Pons (tissue), 1 donor: ENCODE results near the gene SEPHS2.
A peak's percentile ranks its signal among the peaks of the same experiment; 100 is the strongest.
"Not testable (repeated sequence)": the region's sequence is repeated elsewhere in the genome, so short reads cannot be mapped to it uniquely, and the experiment has no call there.

ENCODE experiments used
- DNase-seq: peaks from one replicate; pipeline ENCODE4 v3.0.0-alpha.2; 2016; ENCODE audit warnings: low spot score

SEPHS2 gene

DNA sequence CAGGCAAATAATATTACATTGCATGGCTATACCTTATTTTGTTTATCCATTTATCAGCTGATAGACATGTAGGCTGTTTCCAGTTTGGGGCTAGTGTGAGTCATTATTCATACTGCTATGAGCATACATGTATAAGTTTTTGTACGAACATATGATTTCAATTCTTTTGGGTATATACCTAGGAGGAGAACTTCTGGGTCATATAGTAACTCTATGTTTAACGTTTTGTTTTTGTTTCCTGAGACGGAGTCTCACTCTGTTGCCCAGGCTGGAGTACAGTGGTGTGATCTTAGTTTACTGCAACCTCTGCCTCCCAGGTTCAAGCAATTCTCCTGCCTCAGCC is 24.5 kb upstream of the SEPHS2 start:
- no peak for DNase-seq

DNA sequence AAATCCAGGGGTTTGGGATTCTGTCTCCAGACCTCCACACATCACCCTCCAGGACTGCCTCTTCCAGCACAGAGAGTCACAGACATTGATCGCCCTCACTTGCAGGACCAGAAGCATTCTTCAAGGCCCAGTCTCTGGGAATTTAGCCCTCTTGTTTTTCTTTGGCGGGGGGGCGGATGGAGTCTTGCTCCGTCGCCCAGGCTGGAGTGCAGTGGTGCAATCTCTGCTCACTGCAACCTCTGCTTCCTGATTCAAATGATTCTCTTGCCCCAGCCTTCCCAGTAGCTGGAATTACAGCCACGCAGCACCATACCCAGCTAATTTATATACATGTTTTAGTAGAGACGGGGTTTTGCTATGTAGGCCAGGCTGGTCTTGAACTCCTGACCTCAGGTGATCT is 18.4 kb upstream of the SEPHS2 start:
- DNase-seq, result no peak

DNA sequence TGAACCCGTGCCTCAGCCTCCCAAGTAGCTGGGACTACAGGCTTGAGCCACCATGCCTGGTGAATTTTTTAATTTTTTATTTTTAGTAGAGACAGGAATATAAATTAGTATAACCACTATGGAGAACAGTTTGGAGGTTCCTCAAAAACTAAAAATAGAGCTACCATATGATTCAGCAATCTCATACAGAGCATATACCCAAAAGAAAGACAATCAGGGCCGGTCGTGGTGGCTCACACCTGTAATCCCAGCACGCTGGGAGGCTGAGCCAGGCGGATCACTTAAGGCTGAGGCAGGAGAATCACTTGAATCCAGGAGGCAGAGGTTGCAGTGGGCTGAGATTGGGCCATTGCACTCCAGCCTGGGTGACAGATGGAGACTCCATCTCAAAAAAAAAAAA is 15.8 kb upstream of the SEPHS2 start:
- DNase-seq, result not testable (repeated sequence)

DNA sequence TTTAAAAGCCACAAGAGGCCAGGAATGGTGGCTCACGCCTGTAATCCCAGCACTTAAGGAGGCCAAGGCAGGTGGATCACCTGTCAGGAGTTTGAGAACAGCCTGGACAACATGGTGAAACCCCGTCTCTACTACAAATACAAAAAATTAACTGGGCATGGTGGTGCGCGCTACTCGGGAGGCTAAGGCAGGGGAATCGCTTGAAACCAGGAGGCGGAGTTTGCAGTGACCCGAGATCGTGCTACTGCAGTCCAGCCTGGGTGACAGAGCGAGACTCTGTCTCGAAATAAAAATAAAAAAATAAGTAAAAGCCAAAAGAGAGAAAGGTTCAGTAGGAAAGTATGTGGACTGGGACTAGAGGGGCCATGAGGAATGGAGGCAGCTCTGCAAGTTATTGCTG is 13.8 kb upstream of the SEPHS2 start:
- no peak for DNase-seq

DNA sequence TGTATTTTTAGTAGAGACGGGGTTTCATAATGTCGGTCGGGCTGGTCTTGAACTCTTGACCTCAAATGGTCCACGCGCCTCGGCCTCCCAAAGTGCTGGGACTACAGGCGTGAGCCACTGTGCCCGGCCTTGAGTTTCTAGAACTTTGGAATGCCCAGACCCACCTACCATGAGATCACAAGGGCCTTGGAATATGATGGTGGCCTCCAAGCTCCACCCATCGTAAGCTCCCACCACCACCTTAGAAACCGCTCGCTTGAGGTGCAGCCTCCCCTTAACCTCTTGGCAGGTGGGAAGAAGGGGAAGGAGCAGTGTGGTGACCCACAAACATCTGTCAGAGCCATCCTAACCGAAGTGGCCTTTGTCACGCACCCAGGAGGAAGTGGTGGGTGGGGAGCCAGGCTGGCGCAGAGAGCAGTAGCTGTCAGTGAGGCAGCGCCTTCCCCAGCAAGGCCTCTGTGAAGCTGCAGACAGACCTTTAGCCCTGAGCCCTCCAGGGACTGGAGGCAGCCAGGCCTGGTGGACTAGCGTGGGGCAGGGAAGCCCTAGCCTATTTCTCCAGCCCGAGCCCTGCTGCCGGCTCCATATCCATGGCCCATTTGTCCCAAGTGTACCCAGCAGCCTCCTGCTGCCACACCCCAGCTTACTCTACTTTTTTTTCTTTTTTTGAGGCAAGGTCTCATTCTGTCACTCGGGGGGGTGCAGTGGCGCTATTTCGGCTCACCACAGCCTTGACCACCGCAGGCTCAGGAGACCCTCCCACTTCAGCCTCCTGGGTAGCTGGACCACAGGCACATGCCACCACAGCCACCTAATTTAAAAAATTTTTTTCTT is 13.1 kb upstream of the SEPHS2 start:
- DNase-seq, result peak; percentile 23

DNA sequence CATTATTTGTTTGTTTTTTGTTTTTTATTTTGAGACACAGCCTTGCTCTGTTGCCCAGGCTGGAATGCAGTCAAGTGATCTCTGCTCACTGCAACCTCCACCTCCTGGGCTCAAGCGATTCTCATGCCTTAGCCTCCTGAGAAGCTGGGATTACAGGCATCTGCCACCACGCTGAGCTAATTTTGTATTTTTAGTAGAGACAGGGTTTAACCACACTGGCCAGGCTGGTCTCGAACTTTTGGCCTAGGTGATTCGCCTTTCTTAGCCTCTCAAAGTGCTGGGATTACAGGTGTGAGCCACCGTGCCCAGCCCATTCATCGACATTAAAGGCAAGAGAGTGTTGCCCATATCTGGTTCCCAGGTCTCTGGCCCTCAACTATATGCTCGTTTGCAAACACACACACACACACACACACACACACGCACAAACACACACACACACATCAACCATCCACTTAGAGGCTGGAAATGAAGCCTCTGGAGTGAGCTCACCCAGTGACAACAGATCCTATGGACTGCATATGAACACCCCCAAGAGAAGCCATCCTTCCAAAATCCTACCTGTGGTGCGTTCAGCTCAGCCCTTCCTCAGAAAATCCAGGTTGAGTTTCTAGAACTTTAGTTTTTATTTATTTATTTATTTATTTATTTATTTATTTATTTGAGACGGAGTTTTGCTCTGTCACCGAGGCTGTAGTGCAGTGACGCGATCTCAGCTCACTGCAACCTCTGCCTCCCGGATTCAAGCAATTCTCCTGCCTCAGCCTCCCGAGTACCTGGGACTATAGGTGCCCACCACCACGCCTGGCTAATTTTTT is 12.3 kb upstream of the SEPHS2 start:
- no peak for DNase-seq

DNA sequence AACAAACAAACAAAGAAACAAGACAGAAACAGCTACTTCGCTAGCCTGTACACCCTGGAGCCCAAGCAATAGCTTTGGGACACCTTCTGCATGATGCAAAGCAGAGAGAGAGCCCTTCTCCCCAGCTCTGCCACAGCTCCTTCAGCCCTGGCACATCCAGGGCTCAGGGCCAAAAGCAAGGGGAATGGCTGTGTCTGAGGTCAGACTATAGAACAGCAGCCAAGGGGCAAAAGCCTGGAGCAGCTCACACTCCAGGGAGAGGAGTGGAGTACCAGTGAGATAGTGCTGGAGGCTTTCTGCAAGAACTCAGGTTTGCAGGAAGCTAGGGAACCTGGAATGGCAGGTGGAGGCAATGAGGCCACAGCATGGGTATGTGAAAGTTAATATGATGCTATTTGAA is 11.6 kb upstream of the SEPHS2 start:
- DNase-seq, result no peak

DNA sequence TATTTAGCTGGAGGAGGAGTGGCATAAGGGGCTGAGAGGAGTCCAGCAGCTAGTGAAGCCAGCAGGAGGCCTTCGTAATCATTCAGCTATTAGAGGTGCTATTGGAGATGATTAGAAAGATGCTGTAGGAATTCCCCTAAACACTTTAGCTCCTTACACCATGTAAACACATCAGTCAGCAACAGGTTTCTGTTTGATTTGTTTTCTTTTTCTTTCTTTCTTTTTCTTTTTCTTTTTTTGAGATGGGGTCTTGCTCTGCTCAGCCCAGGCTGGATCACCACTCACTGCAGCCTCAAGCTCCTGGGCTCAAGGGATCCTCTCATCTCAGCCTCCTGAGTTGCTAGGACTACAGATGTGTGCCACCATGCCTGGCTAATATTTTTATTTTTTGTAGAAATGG is 10.6 kb upstream of the SEPHS2 start:
- DNase-seq, result no peak

DNA sequence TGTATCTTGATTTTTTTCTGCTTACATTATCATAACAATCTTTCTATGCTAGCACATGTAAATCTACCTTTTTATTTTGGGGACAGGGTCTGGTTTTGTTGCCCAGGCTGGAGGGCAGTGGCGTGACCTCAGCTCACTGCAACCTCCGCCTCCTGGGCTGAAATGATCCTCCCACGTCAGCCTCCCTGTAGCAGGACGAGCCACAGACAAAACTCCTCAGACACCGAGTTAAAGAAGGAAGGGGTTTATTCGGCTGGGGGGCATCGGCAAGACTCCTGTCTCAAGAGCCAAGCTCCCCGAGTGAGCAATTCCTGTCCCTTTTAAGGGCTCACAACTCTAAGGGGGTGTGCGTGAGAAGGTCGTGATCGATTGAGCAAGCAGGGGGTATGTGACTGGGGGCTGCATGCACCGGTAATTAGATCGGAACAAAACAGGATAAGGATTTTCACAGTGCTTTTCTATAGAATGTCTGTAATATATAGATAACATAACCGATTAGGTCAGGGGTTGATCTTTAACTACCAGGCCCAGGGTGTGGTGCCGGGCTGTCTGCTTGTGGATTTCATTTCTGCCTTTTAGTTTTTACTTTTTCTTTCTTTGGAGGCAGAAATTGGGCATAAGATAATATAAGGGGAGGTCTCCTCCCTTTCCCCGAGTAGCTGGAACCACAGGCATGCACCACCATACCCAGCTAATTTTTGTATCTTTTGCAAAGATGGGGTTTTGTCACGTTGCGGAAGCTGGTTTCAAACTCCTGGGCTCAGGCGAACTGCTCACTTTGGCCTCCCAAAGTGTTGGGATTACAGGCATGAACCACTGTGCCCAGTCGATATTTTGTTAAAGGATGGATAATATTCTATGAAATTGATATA is 7.3 kb upstream of the SEPHS2 start:
- not testable (repeated sequence) for DNase-seq

DNA sequence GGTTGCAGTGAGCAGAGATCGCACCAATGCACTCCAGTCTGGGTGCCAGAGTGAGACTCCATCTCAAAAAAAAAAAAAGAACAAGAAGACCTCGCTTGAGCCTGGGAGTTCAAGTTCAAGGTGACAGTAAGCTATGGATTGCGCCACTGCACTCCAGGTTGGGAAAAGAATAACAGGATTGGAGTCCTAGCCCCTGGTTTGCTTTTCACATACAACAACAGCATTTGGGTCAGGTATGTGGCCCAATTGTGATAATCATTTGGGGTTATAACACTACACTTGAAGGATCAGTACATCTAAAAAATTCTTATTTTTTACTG is 3.4 kb upstream of the SEPHS2 start:
- DNase-seq, result no peak

DNA sequence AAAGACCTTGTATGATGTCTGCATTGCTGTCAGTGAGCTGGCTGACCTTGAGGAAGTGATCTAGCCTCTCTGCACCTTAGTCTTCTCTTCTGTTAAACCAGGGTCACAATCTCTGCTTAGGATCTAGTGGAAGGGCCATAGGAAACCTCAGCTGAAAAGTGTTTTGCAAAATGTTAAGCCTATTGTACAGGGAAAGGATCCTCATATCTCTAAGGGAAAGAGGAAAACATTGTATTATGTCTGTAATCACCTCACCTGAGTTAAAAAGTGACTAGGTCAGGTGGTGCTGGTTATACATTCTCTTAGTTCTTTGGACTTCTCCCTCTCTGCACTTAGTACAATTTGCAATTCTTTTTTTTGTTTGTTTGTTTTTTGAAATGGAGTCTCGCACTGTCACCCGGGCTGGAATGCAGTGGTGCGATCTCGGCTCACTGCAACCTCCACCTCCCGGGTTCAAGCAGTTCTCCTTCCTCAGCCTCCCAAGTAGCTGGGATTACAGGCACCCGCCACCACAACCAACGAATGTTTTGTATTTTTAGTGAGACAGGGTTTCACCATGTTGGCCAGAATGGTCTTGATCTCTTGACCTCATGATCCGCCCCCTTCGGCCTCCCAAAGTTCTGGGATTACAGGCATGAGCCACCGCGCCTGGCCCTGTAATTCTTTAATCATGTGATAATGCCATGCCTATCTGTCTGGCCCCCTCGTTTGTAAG is 2.0 kb upstream of the SEPHS2 start:
- DNase-seq, result no peak

DNA sequence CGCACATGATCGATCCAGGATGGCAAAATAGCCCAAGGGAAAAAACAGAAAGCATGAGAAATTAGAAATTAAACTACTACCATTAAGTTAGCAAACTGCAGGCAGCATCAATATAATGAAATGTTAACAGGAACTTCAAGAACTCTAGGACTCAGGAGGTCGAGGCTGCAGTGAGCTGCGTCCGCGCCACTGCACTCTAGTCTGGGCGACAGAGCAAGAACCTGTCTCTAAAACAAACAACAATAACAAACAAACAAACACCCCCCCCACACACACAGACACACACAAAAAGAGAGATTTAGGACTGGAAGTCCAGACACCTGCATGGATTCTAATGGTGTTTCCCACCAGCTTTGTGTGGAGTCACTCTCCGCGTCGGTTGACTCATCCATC is 525 bp upstream of the SEPHS2 start:
- no peak for DNase-seq

DNA sequence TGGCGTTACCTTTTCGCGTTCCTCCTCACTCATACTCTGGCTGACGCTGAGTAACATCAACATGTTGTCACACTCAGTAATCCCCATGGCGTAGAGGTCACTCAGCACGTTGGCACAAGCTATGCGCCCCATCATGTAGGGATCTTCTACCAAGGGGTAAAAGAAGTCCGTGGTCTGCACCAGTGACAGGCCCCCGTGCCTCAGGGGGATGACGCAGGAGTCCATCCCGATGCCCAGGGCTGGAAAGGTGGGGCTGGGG is 596 bp downstream of the SEPHS2 start:
- DNase-seq, result no peak

DNA sequence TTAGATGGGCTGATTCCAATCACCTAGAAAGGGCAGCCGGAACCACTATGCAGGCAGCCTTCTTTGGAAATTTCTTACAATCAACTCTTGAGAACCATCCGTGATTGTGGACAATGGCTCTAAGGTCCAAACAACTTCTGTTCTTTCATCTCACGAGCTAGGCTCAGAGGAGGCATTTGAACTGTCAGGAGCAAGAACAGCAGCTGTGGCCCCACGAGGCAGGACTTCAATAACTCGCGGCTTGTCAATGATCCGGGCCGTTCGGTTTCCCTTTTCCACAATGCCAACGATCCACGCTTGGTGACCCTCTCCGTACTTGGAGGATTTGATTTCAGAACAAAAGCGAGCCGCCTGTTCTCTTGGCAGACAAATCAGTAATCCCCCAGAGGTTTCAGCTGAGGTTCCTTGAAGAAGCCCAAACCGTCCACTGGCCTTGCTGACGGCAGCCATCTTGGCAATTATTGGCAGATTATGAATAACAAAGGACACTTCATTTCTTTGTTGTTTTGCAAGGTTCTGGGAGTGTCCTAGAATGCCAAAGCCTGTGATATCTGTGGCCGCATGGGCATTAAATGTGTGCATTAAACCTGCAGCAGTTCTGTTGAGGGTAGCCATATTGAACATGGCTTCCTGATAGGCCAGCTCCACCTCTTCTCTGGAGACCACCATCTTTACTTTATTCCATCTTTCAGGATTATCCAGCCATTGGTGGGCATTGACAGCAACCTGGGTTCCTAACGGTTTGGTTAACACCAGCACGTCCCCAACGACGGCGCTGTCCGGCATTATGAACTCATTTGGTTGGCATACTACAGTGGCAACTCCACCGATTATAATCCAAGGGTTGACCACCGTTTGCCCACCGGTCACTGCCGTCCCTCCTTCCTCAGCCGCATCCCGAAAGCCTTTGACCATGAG is 1.2 kb downstream of the SEPHS2 start:
- DNase-seq, result no peak

DNA sequence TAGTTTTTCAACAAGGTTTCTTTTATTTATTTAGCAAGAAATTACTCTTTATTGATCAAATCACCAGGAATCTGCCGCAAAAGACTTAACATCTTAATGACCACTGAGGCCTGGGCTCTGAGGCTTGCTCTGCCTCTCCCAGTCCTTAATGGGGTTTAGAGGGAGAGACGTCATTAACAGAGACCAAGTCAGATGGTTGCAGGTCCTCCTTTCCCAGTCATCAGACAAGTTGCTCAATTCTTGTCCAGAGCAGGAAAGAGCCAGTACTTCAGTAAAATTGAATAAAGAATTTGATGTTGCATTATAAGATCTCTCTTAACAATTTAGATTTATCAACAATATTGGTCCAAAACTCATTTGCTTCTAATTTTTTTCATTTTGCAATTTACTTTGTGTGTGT is 2.0 kb downstream of the SEPHS2 start:
- DNase-seq, result no peak

DNA sequence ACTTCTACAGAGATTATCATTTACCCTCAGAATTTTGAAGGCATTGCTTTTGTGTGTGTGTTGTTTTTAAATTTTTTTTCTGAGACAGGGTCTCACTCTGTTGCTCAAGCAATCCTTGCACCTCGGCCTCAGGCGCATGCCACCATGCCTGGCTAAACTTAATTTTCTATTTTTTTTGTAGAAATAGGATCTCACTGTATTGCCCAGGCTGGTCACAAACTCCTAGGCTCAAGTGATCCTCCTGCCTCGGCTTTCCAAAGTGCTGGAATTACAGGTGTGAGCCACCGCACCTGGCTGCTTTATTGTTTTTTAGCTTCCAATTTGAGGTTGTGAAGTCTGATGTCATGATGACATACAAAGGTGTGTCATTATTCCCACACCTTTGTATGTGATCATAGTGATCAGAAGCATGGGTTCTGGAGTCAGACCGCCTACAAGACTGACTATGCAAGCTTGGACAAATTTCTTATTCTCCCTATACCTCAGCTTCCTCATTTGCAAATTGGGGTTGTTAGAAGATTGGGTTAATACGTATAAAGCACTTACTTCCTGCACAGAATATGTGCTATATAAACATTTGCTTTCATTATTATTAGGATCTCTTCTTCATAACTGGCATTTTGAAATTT is 5.8 kb downstream of the SEPHS2 start:
- DNase-seq, result no peak

DNA sequence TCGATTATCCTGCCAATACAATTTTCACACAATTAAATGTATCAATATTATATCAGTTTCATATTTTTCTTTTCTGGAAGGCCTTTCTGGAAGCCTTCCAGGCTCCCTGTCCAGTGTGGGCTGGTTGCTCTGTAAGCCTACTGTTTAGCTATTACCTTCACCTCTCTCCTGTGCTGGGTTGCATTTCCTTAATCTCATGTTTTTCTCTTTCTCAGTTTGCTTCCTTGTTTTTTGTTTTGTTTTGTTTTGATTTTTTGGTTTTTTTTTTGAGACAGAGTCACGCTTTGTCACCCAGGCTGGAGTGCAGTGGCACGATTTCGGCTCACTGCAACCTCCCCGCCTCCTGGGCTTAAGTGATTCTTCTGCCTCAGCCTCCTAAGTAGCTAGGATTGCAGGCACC is 6.8 kb downstream of the SEPHS2 start:
- DNase-seq, result no peak

DNA sequence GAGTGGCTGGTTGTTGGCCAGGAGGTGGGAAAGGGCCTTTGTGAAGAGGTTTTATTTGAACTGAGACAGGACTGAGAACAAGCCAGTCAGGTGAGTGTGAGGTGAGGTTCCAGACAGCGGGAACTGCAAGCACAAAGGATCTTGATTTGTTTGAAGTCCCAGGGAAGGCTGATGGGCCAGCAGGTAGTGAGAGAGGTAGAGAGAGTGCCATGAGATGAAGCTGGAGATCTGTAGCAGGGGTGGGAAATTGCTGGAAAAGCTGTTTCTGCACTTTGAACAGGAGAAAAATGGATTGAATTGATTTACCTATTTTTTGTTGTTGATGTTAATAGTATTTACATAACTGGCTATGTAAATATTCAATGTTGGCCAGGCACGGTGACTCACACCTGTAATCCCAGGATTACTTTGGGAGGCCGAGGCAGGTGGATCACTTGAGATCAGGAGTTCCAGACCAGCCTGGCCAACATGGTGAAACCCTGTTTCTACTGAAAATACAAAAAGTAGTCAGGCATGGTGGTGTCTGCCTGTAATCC is 8.1 kb downstream of the SEPHS2 start:
- no peak for DNase-seq

DNA sequence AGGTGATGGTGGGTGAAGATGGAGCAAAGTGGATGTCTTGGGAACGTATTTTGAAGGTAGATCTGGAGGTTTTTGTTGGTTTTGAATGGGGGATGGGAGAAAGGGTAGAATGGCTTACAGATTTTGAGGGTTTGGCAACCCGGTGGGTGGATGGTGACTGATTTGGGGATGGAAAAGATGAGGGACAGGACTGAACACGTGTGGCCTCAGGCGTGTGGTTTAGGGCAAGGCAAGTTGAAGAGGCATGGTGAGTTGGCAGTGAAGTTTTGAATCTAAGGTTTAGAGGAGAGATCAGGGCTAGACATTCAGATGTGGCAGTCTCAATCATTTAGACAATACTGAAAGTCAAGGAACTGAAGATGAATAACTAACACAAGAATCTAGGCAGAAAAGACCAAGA is 10.8 kb downstream of the SEPHS2 start:
- no peak for DNase-seq

DNA sequence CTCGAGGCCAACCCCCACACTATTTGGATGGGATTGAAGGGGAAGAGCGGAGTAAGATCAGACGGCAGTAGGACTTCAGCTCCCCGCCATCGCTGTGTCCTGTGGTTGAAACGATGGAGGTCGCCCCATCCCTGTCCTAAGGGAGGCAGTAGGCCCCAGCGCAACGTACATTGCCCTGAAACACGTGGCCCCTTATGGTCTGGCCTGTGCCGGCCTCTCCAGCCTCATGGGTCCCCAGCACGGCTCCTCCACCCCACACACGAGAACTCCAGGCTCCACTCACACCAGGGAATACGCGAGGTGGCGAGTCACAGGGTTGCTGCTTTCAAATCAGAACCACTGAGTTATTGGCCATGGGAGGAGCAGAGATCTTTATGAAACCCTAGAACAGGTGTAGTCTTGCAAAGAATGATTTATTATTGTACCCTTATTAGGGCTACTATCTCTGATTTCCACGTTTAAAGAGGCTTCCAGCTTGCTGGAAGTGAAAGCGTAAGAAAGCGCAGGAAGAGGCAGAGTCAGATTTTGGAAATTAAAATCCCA is 15.2 kb downstream of the SEPHS2 start:
- DNase-seq, result no peak
